T47D (cell line): ENCODE measurements around the gene PCSK6.

Experiments used
- DNase-seq, 2 experiments: peaks; one replicate each; pipeline versions ENCODE4 v3.0.0 to v3.0.0-alpha.2; 2011 to 2012; ENCODE audit warnings: low read depth in 1 of 2, low spot score in 1 of 2
- JUND ChIP-seq: IDR thresholded peaks from 2 replicates; pipeline ENCODE4 v1.6.1; 2012; ENCODE audit warnings: low read depth
- in situ Hi-C: cut with HindIII; loops from 2 replicates; pipeline ENCODE4 v1.10.0; 2016; ENCODE audit warnings: low sequenced_read_pairs, low pct_unique_long_range_greater_than_20kb

The PCSK6 gene

DNA sequence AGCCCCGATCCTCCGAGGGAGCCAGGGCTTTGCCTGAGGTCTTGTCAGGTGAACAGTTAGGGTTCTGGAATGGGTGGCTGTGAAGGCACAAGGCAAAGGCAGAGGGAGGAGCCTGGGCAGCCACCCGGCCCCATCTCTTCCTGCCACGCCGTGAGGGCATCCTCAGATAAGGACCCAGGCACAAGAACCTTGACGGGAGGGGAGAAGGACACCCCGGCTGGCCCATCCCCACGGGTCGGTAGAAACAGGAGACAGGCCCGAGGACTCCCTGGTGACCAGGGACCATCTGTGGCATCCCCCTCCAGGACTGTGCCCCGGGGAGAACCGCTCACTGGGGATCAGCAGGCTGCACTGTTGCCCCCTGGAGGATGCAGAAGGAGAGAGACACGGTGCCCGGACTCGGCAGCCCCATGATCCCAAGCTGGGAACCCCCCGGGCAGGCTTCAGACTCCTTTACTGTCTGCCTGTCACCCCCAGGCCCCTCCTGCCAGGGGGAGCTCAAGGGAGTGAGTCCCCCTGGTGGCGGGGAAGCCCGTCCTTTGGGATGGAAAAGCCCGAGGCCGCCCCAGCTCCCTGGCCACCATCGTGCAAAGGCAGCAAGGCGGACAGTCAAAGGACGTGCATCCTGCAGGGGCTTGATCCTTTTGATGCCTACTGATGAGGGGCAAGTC is 12.3 kb upstream of the PCSK6 start:
- DNase-seq = peak in 1 of 2 experiments; percentile 40
- in situ Hi-C loops = no loop called here
- TF ChIP-seq JUND = no peak

GRCh38 chr15:101500865-101501551 is 11.5 kb upstream of the PCSK6 start:
- in situ Hi-C loops = no loop called here
- no peak for DNase-seq
- no peak for TF ChIP-seq JUND

DNA sequence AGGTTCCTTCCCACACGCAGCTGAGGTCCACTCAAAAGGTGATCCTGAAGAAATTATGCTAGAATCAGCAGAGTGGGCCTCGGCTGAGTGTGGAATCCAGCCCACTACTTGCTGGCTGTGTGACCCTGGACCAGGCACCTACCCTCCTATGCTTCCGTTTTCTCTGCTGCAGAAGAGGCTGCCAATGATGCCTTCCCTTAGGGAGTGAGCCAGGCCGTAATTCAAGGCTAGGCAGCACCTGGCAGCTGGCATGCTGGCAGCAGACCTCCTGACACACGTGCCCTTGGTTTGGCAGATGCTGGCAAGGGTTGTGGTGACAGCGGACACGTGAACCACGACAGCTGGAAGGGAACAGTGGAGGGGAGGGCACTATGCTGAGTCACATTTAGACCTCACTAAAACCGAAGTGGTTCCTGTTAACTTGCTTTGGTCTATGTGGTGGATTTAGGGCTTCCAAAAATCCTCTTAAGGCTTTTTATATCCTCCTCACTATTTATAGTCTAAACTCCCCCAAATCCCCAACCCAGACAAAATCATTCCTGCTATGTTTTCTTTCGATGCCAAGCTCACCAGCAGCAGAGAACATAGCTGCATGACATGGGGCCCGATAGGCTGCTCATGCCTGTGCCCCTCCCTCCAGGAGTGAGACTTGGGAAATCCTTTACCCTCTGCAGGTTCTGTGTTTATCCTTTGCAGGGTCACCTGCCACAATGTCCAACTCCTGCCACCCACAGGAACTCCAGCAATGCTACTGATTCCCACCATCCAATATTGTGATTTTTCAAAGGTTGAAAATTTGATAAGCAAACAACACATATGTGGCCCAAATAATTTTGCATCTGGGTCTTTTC is 10.6 kb upstream of the PCSK6 start:
- no peak for TF ChIP-seq JUND
- in situ Hi-C loops = no loop called here
- no peak for DNase-seq

- DNase-seq = peak in 1 of 2 experiments; percentile 79
- in situ Hi-C loops = no loop called here
- TF ChIP-seq JUND = no peak
Observed at GRCh38 chr15:101498717-101499480, 9.4 kb upstream of the PCSK6 start.

DNA sequence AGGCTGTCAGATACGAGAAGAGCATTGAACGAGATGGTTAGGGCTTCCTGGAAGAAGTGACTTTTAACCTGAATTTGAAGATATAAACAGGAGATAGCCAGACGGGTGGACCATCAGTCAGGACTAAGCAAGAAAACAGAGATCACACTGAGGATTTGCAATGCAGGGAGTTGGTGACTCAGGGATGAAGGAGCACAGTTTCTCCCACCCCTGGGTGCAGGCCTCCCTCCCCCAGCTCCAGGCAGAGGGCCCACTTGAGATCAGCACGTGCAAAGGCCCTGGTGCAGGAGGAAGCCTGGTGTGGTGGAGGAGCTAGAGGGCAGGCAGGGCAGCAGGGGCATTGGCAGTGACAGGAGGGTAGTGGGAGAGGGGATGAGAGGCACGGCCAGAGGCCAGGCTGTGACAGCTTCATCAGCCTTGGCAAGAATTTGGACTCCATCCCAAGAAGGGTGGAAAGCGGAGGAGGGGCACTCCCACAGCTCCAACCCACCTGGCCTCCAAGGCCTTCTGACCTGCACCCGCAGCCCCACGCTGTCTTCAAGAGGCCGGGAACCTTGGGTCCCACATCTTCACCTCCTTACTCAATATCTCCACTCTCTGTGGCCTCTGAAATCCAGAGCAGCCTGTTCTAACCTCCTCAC is 8.7 kb upstream of the PCSK6 start:
- in situ Hi-C loops = no loop called here
- DNase-seq = no peak

GRCh38 chr15:101497484-101498034 is 8.1 kb upstream of the PCSK6 start:
- no peak for TF ChIP-seq JUND
- in situ Hi-C loops = no loop called here
- DNase-seq = no peak

More for the DNA sequence above, 8.7 kb upstream of the PCSK6 start:
- no peak for TF ChIP-seq JUND

DNA sequence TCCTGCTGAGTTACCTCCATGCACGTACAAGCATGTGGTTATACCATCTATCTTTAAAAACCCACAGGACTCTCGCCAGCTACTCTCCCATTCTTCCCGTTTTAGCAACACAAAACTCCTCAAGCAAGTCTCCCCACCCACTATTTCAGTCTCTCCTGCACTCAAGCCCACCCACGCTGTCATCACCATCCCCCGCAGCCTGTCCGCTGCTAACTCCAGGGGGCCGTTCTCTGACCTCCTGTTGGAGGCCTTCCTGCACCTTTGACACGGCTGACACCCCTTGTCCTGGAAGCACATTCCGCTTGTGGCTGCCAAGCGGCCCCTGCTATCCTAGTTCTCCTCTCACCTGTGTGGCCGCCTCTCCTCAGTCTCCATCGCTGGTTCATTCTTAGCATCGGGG is 7.5 kb upstream of the PCSK6 start:
- TF ChIP-seq JUND = no peak
- no peak for DNase-seq
- in situ Hi-C loops = no loop called here

- no peak for TF ChIP-seq JUND
- in situ Hi-C loops = no loop called here
- DNase-seq = no peak
Observed at GRCh38 chr15:101496198-101496986, 6.9 kb upstream of the PCSK6 start.

DNA sequence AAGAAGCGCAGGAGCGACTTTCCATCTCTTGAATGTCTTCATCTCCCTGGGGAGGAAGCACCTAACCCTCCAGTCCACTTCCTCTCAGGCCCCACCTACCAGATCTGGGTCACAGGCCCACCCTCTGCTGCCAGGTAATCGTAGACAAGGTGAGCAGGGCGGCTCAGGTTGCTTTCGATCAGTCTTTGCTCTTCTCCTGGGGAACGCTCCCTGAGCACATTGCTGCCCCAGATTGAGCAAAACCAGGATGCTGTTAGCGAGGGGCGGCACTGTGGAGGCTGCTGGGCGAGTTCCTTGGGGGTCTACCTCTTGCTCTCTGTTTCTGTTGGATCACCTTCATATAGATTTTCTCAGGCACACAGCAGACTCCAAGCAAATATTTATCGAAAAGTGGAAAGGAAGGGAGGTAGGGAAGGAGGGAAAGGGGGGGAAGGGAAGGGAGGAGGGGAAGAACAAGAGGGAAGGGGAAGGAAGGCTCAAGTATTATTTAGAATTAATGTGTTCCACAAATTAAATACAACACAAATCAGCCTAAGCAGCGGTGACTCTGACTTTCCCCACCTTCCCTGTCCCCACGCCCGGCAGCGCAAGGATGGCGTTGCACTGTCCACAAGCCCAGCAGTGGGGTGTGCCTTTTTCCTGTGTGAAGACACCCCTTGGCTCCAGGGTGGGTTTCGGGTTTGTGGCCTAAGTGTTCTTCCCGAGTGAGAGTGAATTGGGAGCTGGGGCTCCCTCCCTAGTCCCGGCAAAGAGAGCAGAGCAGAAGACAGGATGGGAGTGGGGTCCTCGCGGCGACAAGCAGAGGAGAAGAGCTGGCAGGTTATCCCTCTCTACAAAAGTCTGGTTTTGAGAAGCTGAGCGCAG is 6.1 kb upstream of the PCSK6 start:
- DNase-seq = no peak

DNA sequence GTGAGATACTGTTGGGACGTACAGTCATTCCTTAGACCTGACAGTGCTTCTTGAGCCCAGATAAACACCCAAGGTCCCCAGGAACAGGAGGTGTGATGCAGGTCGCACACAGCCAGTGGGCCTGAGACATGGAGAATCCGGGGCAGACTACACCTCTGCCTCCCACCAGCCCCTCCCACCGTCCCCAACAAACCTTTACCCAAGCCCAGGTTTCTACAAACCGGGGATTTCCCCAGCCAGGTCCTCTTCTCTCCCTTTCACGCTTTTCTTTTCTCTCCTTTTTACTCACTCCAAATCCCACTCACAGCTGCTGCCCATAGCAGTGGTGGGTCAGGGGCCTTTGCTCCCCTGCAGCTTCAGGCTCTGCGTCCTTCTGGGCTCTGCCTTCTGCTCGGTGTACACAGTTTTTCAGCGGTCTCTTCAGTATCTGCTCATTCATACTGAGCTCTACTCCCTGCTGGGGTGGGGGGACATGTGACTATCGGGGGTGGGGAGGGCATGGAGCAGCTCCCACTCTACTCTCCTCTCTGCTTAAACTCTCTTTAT is 4.8 kb upstream of the PCSK6 start:
- DNase-seq = no peak
- TF ChIP-seq JUND = no peak
- in situ Hi-C loops = no loop called here

More for the DNA sequence above, 6.1 kb upstream of the PCSK6 start:
- in situ Hi-C loops = no loop called here
- TF ChIP-seq JUND = no peak
